Lung (tissue), 12 donors: ENCODE measurements around the gene RRP15. TPM values are rescaled to one million over a fixed set of nuclear protein-coding genes. Genes with fewer than 3 reads are reported as not detected.

Source experiments
- ATAC-seq: fragments of 200-7000 bp; cut with Tn5 transposase; one replicate; pipeline ENCODE4 v1.9.1; 2020; ENCODE audit warnings: moderate number of reproducible peaks; ENCODE audit not compliant: insufficient read depth, low FRiP score
- DNase-seq, 3 donors: peaks; one replicate each; pipeline ENCODE4 v3.0.0-alpha.2; 2013 to 2017
- H3K27ac ChIP-seq, 2 donors: one replicate each; pipeline ENCODE4 v1.5.1; 2013; ENCODE audit warnings: mild to moderate bottlenecking in 2 of 2, moderate library complexity in 2 of 2, control low read depth in 1 of 2, inconsistent platforms in 1 of 2, low read depth in 1 of 2, low read length in 1 of 2
- H3K27me3 ChIP-seq, 3 donors: one replicate each; pipeline ENCODE4 v1.5.1; 2013; ENCODE audit warnings: low read length in 2 of 3; ENCODE audit not compliant: control insufficient read depth in 3 of 3, insufficient read depth in 3 of 3
- H3K36me3 ChIP-seq, 4 donors: one replicate each; pipeline ENCODE4 v1.5.1; 2013; ENCODE audit warnings: low read length in 4 of 4, mild to moderate bottlenecking in 1 of 4, moderate library complexity in 1 of 4; ENCODE audit not compliant: control insufficient read depth in 4 of 4, insufficient read depth in 4 of 4
- H3K4me1 ChIP-seq, 5 donors: one replicate each; pipeline ENCODE4 v1.5.1; 2013; ENCODE audit warnings: low read length in 5 of 5, mild to moderate bottlenecking in 2 of 5, moderate library complexity in 1 of 5; ENCODE audit not compliant: control insufficient read depth in 5 of 5, insufficient read depth in 5 of 5
- H3K4me3 ChIP-seq: one replicate; pipeline ENCODE4 v1.5.1; 2013; ENCODE audit warnings: mild to moderate bottlenecking, control low read depth, moderate library complexity
- H3K9ac ChIP-seq, 2 donors: one replicate each; pipeline ENCODE4 v1.5.1; 2013; ENCODE audit warnings: low read length in 2 of 2, control low read depth in 1 of 2; ENCODE audit not compliant: insufficient read depth in 1 of 2
- H3K9me3 ChIP-seq, 4 donors: one replicate each; pipeline ENCODE4 v1.5.1; 2013; ENCODE audit warnings: low read length in 3 of 4, mild to moderate bottlenecking in 1 of 4, moderate library complexity in 1 of 4; ENCODE audit not compliant: control insufficient read depth in 4 of 4, insufficient read depth in 3 of 4
- WGBS, 2 donors: extraction: QIAGEN DNeasy Blood & Tissue Kit; methylation state at CpG; one replicate each; pipeline ENCODE4 v1.1.7; 2013; 5-methylcytosine and 5-hydroxymethylcytosine counted together
- polyA plus RNA-seq, 2 donors: library from polyadenylated mRNA; stranded (reverse); fragments of 200-250 nt; gene quantifications; one replicate each; pipeline ENCODE4 v1.2.1, GENCODE V29; 2013
- total RNA-seq, 2 donors: library from RNA; depleted of rRNA in 1 of 2; stranded (reverse); fragments of >200 nt in 1 of 2; gene quantifications; one replicate each; pipeline ENCODE4 v1.2.1, GENCODE V29; 2014 to 2021
- TF ChIP-seq, protein P1 (sequence below): IDR thresholded peaks from 2 replicates; pipeline ENCODE4 v1.5.1; 2012; ENCODE audit warnings: mild to moderate bottlenecking; ENCODE audit errors: control extremely low read depth, extremely low read depth
- donor health status: control.
- donor health status: control.
- donor health status: Bipolar disorder and iron deficiency.
- donor health status: healthy.
- donor health status: DM: yes; HTN: yes; CAD: no.

Gene RRP15
- total and polyA plus RNA-seq, 4 donors, result 3.5 to 17.1 (median 8.2) TPM

DNA sequence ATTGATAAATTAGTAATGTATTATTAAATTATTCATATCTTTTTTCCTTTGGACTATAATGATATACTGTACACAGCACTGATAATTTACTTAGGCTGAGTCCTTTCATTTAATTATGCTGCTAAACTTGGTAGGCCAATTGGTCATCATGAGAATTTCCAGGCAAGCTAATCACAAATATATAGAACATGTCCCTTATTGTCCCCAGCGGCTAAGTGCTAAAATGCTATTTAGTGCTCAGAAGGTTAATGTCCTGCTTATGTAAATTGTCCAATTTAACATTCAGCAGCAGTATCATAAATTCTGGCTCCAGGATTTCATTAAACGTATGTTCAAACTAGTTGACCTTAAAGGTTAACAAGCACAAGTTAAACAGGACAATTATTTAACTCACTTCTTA is 30.0 kb upstream of the RRP15 start:
- H3K27ac ChIP-seq, result no peak overlapping the region
- no peak overlapping the region for H3K4me3 ChIP-seq
- no peak overlapping the region for H3K9ac ChIP-seq
- DNase-seq, result no peak
- no peaks in the 10 kb centered on the region for H3K4me1 ChIP-seq
- ATAC-seq, result no peak
- H3K36me3 ChIP-seq, result no peaks in the 10 kb centered on the region
- TF ChIP-seq, protein P1, sequence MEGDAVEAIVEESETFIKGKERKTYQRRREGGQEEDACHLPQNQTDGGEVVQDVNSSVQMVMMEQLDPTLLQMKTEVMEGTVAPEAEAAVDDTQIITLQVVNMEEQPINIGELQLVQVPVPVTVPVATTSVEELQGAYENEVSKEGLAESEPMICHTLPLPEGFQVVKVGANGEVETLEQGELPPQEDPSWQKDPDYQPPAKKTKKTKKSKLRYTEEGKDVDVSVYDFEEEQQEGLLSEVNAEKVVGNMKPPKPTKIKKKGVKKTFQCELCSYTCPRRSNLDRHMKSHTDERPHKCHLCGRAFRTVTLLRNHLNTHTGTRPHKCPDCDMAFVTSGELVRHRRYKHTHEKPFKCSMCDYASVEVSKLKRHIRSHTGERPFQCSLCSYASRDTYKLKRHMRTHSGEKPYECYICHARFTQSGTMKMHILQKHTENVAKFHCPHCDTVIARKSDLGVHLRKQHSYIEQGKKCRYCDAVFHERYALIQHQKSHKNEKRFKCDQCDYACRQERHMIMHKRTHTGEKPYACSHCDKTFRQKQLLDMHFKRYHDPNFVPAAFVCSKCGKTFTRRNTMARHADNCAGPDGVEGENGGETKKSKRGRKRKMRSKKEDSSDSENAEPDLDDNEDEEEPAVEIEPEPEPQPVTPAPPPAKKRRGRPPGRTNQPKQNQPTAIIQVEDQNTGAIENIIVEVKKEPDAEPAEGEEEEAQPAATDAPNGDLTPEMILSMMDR, result no peak
- H3K27me3 ChIP-seq, result no peaks in the 10 kb centered on the region
- peaks cover 0 to 3% (median 0%) of the 10 kb centered on the region in 4 donors for H3K9me3 ChIP-seq
- 59 to 78% methylated on average over 2 of the region's 2 CpGs for WGBS, 2 donors

- DNase-seq (no peak), ATAC-seq (no peak)
- no peak overlapping the region for H3K27ac ChIP-seq
- H3K27me3 ChIP-seq, result no peaks in the 10 kb centered on the region
- no peaks in the 10 kb centered on the region for H3K36me3 ChIP-seq
- peaks cover 0 to 3% (median 0%) of the 10 kb centered on the region in 4 donors for H3K9me3 ChIP-seq
- TF ChIP-seq, protein P1, result no peak
- no peak overlapping the region for H3K4me3 ChIP-seq
- no peaks in the 10 kb centered on the region for H3K4me1 ChIP-seq
- H3K9ac ChIP-seq, result no peak overlapping the region
- WGBS, 2 donors, result 16 to 40% methylated on average over 1 of the region's 1 CpG
Measured at GRCh38 chr1:218257371-218257770, 27.7 kb upstream of the RRP15 start.

DNA sequence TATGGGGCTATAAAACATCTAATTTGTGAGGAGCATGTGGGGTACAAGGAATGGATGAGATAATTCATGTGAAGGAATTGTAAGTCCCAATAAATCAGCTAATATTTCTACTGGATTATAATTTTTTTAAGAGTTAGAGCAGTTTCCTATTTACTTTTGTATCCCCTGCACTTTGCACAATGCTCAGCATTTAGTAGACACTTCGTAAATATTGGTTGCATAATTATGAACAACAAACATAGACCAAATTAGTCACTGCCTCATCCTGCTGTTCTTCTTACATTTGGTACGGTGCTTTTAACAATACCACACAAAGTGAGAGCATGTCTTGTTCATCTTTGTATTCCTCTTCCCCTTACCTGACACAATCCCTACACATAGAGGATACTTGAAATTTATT is 27.1 kb upstream of the RRP15 start:
- 76 to 80% methylated on average over 2 of the region's 2 CpGs for WGBS, 2 donors
- H3K4me3 ChIP-seq, result no peak overlapping the region
- H3K4me1 ChIP-seq, result no peaks in the 10 kb centered on the region
- ATAC-seq (no peak), DNase-seq (no peak)
- TF ChIP-seq, protein P1, result no peak
- no peaks in the 10 kb centered on the region for H3K27me3 ChIP-seq
- no peak overlapping the region for H3K9ac ChIP-seq
- H3K36me3 ChIP-seq, result no peaks in the 10 kb centered on the region
- H3K27ac ChIP-seq, result no peak overlapping the region
- H3K9me3 ChIP-seq, result peaks cover 0 to 3% (median 0%) of the 10 kb centered on the region in 4 donors

DNA sequence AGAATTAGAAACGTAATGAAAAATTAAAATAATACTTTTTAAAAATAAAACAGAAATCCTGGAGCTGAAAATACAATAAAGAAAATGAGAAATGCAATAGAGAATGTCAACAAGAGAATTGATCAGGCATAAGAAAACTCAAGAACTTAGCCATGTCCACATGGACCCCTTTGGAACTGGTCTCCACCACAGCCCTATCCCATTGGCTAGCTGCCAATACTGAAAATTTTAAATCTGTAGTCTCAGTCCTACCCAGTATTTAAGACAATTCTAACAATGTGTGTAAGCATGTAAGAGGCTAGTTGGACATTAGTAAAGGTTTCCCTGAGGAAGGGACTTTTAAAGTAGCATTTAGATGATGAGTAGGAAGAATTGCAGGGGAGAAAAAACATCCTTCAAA is 25.8 kb upstream of the RRP15 start:
- ATAC-seq, result no peak
- TF ChIP-seq, protein P1, result no peak
- no peak overlapping the region for H3K27ac ChIP-seq

More for the DNA sequence above, 25.8 kb upstream of the RRP15 start:
- Histone ChIP-seq H3K4me3 (no peak overlapping the region), H3K27me3 (no peaks in the 10 kb centered on the region), H3K9ac (no peak overlapping the region), H3K4me1 (no peaks in the 10 kb centered on the region), H3K9me3 (peaks cover 0 to 3% (median 0%) of the 10 kb centered on the region in 4 donors), H3K36me3 (no peaks in the 10 kb centered on the region)
- 80 to 87% methylated on average over 1 of the region's 1 CpG for WGBS, 2 donors
- no peak for DNase-seq
